Effector CD8-positive, alpha-beta T cell (primary cell): Measurements from ENCODE around the gene FBXO31.

Experiments used
- DNase-seq: peaks from one replicate; lab custom pipeline; 2025; lab: John Stamatoyannopoulos, UW

Gene FBXO31

DNA sequence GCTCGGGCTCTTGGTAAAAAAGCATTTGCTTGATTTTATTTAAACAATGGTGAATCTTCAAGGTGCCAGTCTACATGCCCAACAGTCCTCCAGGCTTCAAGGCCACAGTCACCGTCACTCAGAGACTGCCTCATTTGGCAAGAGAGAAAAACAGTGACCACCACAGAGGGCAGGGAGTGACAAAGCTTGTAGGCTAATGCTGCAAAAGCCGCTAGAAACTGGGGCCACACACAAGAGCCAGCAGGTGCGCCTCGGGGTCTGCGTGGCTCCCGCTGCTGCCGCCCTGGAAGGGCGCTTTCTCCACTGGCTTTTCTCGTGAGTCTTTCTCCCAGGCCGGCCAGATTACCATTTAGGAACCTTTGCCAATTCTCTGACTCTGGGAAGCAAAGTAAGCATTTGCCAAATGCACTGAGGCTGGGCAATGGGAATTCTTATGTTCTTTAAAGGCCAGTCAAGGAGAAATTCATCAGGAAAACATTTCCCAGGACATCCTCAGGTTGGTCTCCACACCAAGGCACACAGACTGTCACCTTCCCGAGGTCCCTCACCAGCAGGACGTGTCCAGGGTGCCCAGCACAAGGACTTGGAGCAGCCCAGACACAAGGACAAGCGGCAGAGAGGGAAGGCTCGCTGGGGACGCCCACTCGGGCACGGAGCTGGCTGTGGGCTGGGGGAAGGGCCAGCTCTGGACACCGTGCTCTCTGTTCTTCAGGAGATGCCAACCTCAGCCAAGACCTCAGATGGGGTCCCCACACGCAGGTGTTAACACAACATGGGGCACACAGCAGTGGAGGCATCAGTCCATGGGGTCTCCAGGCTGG is 53.9 kb downstream of the FBXO31 start:
- no peak for DNase-seq

DNA sequence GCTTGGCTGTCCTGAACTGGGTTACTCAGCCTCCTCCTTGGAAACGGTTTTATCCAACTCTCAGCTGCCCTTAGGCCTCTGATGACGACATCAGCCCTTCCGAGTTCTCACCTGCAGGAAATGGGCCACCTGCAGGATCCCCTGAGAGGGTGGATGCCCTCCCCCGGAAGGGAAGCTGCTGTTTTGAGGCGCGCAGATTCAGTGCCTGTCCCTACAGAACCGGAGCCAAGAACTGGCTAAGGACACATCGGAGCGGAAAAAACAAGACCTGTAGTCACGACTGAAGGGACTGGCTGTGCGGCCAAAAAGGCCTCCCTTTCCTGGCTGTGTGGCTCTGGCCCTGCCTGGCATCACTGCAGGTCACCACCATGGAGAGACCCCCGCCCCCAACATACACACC is 54.7 kb downstream of the FBXO31 start:
- no peak for DNase-seq

DNA sequence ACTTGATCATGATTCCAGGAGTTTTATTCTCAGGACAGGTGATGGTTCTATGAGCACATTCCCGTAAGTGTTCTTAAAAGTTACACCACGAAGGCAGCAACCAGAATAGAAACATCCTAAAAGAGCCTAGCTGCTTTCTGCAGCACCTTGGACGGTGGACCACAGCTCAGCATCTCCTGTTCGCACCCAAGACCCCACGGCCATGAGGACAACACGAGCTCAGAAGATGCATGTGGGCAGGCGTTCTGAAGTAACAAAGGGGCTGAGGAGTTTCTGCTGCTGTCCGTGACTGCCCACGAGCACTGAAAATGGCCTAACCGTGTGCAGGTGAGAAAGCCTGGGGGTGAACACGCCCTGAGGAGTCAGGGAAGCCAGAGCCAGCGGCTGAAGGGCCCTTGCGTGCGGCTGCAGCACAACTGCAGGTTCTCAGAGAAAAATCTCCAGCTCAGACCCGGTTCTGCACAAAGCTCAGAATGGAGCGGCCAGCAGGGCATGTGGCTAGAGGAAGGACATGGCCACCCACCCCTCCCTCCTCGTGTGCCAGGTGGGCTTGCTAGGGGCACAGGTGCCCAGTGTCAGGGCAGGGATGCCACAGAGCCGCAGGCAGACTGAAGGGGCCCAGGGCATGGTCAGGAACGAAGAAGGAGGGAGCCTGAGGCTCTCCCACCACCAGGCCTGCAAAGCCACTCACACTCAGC is 55.6 kb downstream of the FBXO31 start:
- DNase-seq, result no peak

DNA sequence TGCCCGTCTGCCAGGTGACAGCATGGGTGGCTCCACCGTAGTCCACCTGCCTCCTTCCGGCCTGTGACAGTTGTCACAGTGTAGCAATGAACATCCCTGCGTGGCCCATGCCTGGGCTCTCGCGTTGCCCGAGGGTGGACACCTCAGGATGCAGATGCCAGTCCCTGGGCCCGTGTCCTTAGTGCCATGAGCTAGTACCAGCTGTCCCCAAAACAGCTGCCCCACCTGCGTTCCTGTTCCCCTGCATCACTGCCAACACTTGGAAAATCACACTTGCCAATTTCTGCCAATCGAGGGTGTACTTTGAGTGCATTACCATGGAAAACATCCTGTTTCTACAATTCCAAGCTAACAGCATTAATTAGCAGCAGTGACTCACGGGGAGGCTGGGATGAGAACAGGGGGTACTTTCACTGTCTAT is 57.4 kb downstream of the FBXO31 start:
- no peak for DNase-seq

DNA sequence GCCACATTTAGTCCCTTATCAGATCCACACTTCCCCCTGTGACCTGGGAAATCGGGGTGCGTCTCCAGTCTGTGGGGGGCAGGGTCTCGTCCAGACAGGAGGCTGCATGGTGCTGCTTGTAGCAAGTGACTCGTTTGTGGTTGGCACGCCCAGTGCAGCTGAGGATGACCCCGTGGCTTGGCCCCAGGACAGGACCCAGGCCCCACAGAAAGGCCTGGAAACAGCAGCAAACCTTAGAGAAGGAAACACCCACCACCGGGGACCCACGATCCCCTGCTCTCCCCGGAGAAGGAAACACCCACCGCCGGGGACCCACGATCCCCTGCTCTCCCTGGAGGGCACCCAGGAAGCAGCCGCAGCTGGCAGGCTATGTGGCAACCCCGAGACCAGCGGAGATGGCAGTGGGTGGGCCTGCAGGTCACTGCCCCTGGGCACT is 58.1 kb downstream of the FBXO31 start:
- DNase-seq, result no peak

DNA sequence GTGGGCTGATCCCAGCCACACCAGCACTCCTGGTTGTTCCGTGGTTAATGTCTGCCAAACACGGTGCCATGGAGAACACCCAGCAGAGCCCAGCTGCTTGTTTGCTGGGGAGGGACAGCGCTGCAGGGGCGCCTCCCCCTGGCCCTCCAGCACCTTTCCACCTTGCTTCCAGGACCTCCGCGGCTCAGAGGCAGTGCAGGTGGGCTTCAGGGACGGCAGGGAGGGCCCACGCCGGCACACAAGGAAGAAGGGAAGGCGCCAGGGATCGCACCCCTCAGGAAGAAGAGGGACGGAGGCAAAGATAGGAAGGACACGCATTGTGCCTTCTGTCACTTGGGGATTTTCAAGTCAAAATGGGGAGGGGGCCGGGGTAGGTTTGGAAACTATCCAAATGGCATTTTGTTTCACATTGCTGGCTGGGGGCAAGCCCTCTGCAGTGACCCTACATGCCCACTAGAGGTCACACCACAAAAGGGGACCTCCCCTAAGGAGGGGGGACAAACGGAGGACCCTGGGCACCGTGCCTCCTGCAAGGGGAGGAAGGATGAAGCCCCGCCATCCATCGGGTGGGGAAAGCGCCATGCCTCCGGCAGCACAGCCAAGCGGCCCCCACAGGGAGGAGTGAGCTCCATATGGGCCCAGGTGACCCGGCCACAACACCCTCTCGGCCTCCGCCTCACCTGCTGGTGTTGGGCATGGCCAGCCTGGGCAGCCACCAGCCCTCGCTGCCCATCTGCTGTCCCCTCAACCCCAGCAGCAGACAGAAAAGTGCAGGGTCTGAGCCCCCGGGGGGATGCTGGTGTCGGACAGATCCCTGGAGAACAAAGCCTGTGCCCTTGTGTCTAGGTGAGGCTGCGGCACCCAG is 58.9 kb downstream of the FBXO31 start:
- DNase-seq, result peak; percentile 31

DNA sequence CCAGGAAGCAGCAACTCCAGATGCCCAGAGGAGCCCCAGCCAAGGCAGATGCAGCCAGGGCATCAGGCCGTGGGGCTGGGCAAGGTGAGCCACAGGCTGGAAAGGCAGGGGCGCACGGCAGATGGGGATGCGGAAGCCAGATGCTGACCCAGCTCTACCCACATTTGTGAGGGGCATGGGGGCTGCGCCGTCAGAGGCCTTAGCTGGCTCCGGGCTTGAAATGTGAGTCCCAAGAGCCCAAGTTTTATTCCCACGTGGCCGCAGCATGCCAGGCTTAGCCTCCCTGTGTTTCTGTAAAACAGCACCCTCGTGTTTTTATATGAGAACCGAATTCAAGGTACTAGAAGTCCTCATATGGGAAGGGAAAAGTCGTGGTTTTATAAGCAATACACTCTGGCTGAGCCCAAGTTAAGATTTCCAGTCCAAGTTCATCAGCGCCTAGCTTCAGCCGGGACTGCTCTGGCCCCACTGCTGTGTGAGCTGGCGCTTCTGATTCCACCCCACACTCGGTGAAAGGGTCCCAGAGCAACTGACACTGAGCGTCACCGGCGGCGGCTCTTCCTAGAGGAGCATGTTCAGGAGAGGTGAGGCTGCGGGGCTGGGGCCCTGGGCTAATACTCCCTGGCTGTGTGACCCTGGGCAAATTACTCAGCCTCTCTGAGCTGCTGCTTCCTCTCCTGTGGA is 59.7 kb downstream of the FBXO31 start:
- no peak for DNase-seq

DNA sequence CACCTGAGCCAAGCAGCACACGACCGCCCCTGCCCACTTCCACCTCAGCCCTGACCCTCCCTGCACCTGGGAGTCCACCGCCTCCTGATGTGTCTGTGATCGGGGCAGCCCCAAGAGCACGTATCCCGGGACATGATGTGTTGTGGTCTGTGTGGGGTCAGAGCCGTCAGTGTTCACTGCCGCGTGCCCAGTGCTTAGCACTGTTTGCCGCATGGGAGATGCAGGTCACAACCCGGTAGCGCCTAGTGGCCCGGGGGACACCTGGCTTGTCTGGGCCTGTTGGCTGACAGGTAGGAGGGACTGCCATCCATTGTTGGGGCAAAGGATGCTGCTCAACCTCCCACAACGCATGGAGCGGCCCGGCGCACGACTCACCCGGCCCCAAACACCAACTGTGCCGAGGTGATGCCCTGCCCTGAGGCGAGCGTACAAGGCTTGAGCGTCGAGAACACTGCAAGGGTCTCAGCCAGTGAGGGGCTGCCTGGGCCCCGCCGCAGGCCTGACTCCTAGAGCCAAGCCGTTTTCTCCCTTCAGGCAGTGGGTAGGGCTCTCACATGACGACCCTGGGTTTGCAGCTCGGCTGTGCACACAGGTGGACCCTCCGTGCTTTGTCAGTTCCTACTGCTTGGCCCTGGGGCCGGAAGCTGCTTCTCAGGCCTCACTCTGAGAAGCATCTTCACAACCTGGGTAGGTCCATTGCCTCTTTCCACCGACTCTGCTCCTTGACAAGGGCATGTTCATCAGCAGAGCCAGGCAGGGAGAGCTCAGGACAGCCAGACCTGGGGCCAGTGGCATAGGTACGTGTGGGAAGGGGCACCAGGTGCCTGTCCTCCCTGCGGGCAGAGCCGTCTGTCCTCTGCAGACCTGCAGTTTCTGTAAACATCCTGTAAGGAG is 60.5 kb downstream of the FBXO31 start:
- DNase-seq, result no peak

DNA sequence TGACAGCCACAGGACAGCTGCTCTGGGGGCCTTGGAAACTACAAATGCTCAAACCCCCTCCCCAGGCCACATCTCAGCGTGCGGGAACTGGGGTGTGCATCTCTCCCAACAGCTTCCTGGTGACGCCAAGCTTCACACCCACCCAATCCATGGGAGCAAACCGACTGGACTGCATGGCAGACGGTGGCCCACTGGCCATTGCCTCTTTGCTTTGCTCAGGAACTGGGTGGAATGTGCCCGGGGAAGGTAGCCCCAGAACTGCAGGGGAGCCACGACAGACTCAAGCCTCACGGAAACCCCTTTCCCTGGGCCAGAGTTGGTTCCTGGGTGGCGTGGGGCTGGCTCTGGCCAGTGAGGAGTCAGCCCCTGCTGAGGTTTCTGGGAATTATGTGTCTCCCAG is 61.2 kb downstream of the FBXO31 start:
- DNase-seq, result no peak

DNA sequence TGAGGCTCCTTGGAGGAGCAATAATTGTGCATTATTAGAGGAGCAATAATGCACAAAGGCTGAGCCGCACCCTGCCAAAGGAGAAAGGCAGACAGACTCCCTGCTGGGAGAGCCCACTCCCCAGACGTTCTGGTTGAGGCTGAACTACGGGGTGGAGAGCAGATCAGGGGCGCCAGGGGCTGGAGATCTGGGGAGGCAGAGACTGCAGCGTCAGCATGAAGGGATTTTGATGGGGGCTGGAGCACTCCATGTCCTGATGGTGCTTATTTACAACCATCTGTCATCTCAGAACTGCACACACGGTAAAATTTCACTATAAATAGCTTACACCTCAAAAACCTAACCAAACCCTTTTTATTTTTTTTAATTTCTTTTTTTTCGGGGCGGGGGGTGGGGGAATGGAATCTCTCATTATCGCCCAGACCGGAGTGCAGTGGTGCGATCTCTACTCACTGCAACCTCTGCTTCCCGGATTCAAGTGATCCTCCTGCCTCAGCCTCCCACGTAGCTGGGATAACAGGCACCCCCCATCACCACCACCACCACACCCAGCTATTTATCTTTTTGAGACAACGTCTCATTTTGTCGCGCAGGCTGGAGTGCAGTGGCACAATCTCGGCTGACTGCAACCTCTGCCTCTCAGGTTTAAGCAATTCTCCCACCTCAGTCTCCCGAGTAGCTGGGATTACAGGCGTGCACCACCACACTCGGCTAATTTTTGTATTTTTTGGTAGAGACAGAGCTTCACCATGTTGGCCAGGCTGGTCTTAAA is 62.1 kb downstream of the FBXO31 start:
- DNase-seq, result no peak

DNA sequence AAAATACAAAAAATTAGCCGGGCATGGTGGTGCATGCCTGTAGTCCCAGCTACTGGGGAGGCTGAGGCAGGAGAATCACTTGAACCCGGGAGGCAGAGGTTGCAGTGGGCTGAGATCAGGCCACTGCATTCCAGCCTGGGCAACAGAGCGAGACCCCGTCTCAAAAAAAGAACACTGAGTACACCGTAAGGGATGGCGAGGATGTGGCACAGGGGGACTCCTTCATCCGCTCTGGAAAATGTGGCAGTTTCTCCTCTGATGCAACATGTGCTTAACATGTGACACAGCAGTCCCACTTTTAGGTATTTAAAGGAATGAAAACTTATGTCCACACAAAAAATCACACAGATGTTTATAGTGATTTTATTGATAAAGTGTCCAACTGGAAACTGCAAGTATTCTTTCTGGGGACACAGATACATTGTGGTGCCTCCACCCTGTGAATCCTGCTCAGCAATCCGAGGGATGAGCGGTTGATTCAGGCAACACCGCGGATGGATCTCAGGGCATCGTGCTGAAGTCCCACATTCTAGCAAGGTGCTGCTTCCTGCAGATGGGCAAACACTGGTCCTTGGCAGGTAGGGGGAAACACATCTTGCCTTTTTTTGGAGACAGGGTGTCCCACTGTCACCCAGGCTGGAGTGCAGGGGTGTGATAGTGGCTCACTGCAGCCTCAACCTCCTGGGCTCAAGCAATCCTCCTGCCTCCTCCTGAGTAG is 62.9 kb downstream of the FBXO31 start:
- no peak for DNase-seq

DNA sequence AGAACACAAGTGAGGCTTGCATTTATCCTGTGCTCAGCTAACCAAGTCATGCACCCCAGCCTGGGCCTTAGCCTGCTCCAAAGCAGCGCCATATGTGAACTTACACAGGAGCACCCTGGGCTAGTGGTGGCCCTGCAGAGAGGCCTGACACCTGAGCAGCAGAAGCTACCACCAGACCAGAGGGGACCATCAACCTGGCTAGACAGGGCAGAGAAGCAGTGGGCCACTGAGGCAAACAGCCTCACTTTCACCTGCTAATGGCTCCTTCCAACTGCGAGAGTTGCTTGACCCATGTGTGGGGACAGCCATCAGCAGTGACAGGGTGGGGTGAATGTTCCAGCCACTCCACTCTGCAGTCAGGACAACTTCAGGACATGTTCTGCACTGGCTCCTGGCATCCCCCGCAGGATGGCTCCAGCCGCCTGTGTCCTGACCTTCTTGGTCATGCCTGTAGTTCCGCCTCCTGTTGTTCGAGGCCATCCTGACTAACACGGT is 63.5 kb downstream of the FBXO31 start:
- DNase-seq, result no peak

DNA sequence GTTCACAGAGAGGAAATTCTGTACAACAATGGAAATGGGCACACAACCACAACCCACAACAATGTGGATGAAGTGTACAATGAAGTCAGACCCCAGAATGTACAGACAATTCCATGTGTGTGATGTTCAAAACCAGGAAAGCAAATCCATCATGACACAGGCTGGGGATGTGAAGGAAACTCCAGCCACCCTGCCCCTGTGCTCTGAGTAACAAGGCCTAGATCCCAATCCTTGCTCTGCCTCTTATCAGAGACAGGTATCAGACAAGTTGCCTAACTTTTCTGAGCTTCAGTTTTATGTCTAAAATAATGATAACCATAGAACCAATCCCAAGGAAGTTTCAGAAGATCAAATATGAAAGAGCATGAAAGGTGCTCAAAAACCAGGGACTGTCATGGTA is 64.6 kb downstream of the FBXO31 start:
- DNase-seq, result no peak

DNA sequence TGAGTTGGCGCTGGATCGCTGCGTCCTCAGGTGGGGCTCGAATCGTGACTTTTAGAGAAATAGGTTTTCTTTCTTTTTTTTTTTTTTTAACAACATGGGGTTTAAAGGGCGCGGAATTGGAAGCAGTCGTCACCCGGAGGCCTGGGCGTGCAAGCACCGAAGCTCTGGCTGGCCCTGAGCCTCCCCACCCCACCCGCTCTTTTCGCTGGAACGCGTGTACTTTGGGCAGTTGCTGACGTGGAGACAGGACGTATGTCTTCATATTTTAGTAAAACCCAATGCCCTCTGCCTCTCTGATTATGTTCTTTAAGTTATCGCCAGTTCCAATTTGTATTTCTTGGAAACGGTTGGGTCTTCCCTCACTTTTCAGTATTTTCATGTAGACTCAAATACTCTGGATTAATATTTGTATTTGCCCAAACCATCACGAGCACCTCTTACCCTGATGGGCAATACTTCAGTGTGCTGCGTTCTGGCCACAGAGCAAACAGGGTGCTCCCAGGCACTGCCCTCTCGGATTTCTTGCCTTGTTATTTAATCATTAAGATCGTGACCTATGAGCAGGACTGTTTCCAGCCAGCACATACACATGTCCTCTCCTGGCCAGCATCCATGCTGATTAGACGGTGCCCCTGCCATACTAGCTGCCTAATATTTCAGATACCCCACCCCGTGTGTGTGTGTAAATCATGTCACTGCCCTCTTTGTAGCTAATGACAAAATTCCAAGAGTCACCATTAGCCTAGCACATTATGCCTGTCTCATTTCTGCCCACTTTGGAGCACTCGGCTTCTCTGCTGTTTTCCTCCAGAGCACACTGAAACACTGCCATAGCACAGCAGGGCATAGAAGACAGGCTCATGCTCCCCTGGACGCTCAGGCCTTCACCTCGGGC is 65.6 kb downstream of the FBXO31 start:
- no peak for DNase-seq

DNA sequence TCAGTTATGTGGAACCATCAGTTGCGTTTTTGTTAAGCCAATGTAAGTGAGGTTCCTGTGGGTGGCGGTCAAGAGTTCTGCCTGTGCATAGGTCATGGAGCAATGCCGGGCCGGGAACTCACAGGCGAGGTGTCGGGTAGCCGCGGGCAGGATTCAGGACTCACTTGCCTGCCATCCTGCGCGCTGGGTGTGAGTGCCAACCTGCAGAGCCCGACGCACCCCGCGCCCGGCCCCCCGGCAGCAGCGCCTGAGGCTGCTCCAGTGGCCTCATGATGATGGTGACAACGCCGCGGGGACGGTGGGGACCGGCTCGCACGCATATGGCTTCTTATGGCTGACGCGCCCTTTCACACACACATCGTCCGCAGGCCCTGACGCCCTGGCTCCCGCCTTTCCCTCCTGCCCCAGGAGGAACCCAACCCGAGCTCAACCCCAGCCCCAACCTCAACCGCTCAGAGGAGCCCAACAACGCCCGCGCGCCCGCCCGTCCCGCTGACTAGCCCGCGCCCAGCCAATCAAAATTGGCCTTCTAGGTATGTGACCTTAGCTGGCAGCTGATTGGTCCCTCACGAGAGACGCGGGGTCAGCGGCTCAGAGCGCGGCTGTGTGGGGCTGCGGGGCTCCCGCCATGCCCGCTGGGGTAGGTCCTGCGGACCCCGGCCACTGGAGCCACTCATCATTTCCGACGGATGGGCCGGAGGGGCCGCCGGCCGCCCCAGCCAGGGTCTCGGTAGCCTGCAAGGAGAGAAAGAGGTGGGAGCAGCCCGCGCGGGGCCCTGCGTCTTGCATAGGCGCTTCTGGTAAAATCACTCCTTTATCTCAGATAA is 66.4 kb downstream of the FBXO31 start, which contains the start of gene C16orf95:
C16orf95 (minus strand) TSS at position 470 of the 827 bp plus-strand sequence; CDS start at position 320, 150 bp downstream.
- peak; percentile 94 for DNase-seq

DNA sequence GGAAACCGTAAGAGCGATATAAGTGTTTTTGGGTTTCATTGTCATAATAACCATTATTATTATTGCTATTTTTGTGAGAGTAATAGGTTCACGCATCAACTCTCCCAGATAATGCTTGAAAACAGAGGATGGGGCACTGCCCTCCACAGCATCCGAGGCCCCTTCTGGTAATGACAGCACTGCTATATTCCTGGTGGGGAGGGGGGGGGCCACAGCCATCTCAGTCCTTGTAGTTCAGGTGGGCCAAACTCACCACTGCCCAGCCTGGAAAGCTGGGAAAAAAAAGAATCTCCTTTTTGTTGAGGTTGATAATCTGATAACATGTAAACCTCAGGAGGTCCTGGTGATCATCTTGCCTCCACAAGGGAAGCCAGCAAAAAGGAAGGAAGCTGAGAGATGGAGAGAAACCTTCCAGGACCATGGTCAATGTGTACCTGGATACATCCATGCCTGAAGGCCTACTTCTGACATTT is 67.1 kb downstream of the FBXO31 start:
- no peak for DNase-seq

DNA sequence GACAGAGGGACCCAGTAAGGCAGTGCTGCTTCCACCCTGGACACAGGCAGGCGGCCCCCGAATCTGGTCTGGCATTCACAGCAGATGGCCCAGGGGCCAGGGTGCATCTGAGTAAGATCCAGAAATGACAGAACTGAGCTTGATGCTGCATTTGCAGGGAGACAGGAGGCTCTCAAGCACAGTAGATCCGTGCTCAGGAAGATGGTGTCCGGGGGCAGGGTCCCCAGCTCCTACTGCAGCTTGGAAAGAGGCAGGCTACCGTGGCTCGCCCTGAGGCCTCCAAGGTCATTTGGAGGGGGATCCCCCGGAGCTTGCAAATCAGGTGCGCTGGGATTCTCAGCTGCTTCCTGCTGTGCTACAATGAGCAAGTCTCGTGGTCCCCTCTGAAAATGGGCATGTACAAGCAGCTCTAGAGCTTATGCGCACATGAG is 68.6 kb downstream of the FBXO31 start:
- no peak for DNase-seq
